HepG2 (cell line): Measurements from ENCODE around the gene MACROH2A1. TPM values are rescaled to one million over a fixed set of nuclear protein-coding genes. Genes with fewer than 3 reads are reported as not detected.

Source experiments
- ATAC-seq: fragments of 200-7000 bp; cut with Tn5 transposase; 3 replicates; pipeline ENCODE4 v1.9.1; 2020; ENCODE audit warnings: mild to moderate bottlenecking, moderate library complexity
- BruUV-seq: library from RNA; stranded (reverse); fragments of 400-500 nt; replicated peaks from 2 replicates; lab custom pipeline; 2021; lab: Mats Ljungman, UMichigan
- CTCF ChIA-PET: fragments of 300-600 bp; formaldehyde crosslinking; extraction: SDS; loops from one replicate; lab custom pipeline; 2021; ENCODE audit warnings: low total read pairs, inconsistent platforms, low intra/inter-chr PET ratio; lab: Yijun Ruan, JAX
- POLR2A ChIA-PET: fragments of 350-600 bp; sonication (Branson Sonifier 250); formaldehyde crosslinking; loops from one replicate; lab custom pipeline; 2020; ENCODE audit warnings: antibody characterized with exemption, inconsistent platforms; lab: Yijun Ruan, JAX
- DNase-seq: peaks from one replicate; pipeline ENCODE4 v3.0.0-alpha.2; 2015; ENCODE audit warnings: low spot score
- FAIRE-seq: peaks from 3 replicates; lab custom pipeline; 2011; peaks lifted over from hg19 to GRCh38; lab: Jason Lieb, UNC
- H2AFZ ChIP-seq: one replicate; pipeline ENCODE4 v1.6.1; 2011; ENCODE audit warnings: low read length, inconsistent platforms
- H3K27ac ChIP-seq: fragments of 300-600 bp; 3 replicates; pipeline ENCODE4 v1.8.0; 2011; ENCODE audit warnings: mixed run types, mild to moderate bottlenecking, mixed read lengths, low read length, inconsistent platforms; ENCODE audit not compliant: insufficient read depth; ENCODE audit errors: extremely low read length
- H3K27me3 ChIP-seq, 2 experiments: fragments of 200-600 bp in 1 of 2; 2 replicates in 1 of 2; 3 replicates in 1 of 2; pipeline versions ENCODE4 v1.6.0 to v1.8.0; 2011; ENCODE audit warnings: low read length in 2 of 2, mild to moderate bottlenecking in 2 of 2, moderate library complexity in 2 of 2, inconsistent platforms in 1 of 2; ENCODE audit not compliant: insufficient read depth in 2 of 2, control insufficient read depth in 1 of 2
- H3K36me3 ChIP-seq, 2 experiments: fragments of 200-600 bp in 1 of 2; replicated peaks in 1 of 2; 2 replicates in 1 of 2; 3 replicates in 1 of 2; pipeline versions ENCODE4 v1.5.1 to v1.8.0; 2011; ENCODE audit warnings: low read length in 2 of 2, inconsistent platforms in 1 of 2; ENCODE audit not compliant: insufficient read depth in 2 of 2, control insufficient read depth in 1 of 2
- H3K4me1 ChIP-seq: 2 replicates; pipeline ENCODE4 v1.5.1; 2012; ENCODE audit warnings: low read length, inconsistent platforms; ENCODE audit not compliant: insufficient read depth
- H3K4me2 ChIP-seq: 2 replicates; pipeline ENCODE4 v1.6.0; 2011; ENCODE audit warnings: low read depth, low read length, inconsistent platforms
- H3K4me3 ChIP-seq, 3 experiments: fragments of 200-600 bp in 1 of 3; sonication (generic), shearing (Covaris generic) in 1 of 3; replicated peaks in 1 of 3; 2 replicates each; pipeline ENCODE4 v1.5.1; 2011 to 2016; ENCODE audit warnings: low read length in 3 of 3, inconsistent platforms in 2 of 3, low read depth in 2 of 3, mild to moderate bottlenecking in 2 of 3, control low read depth in 1 of 3, mixed read lengths in 1 of 3; ENCODE audit not compliant: insufficient read depth in 1 of 3
- H3K79me2 ChIP-seq: one replicate; pipeline ENCODE4 v1.6.1; 2011; ENCODE audit warnings: low read length, inconsistent platforms; ENCODE audit not compliant: insufficient read depth
- H3K9ac ChIP-seq: 2 replicates; pipeline ENCODE4 v1.6.0; 2011; ENCODE audit warnings: mild to moderate bottlenecking, low read depth, low read length, inconsistent platforms; ENCODE audit not compliant: insufficient read depth
- H3K9me3 ChIP-seq: 2 replicates; pipeline ENCODE4 v1.5.1; 2012; ENCODE audit warnings: mild to moderate bottlenecking, low read length
- H4K20me1 ChIP-seq: 2 replicates; pipeline ENCODE4 v1.6.0; 2011; ENCODE audit warnings: inconsistent platforms, mild to moderate bottlenecking, low read length, moderate library complexity; ENCODE audit not compliant: insufficient read depth
- HNRNPH1 ChIP-seq: fragments of 200-400 bp; formaldehyde crosslinking; optimal IDR thresholded peaks from 2 replicates; pipeline ENCODE3; 2017; ENCODE audit warnings: mild to moderate bottlenecking, low read depth, low read length
- MXI1 ChIP-seq: IDR thresholded peaks from 3 replicates; pipeline ENCODE4 v1.6.1; 2012; ENCODE audit warnings: low read depth, low read length, inconsistent platforms, borderline replicate concordance
- PHF8 ChIP-seq: sonication (generic); formaldehyde crosslinking; IDR thresholded peaks from 2 replicates; pipeline ENCODE4 v1.5.0; 2020; ENCODE audit warnings: missing genetic modification reagents
- RCOR2 ChIP-seq: IDR thresholded peaks from 2 replicates; pipeline ENCODE4 v1.6.1; 2016; ENCODE audit warnings: missing biosample characterization, missing genetic modification reagents
- RXRB ChIP-seq: IDR thresholded peaks from 2 replicates; pipeline ENCODE4 v1.6.1; 2016; ENCODE audit warnings: borderline replicate concordance, missing genetic modification reagents, missing compliant biosample characterization
- USF2 ChIP-seq, 2 experiments: sonication (generic) in 1 of 2; formaldehyde crosslinking in 1 of 2; IDR thresholded peaks; 2 replicates each; pipeline versions ENCODE4 v1.5.1 to v1.6.1; 2011 to 2020; ENCODE audit warnings: borderline replicate concordance in 1 of 2, low read depth in 1 of 2, low read length in 1 of 2, mild to moderate bottlenecking in 1 of 2, missing genetic modification reagents in 1 of 2, moderate library complexity in 1 of 2
- WIZ ChIP-seq: sonication (generic); formaldehyde crosslinking; IDR thresholded peaks from 2 replicates; pipeline ENCODE4 v1.5.1; 2020; ENCODE audit warnings: mild to moderate bottlenecking, missing genetic modification reagents
- WGBS: methylation state at CpG from one replicate; pipeline ENCODE4 v1.1.6; 2017; ENCODE audit warnings: low lambda C conversion rate; 5-methylcytosine and 5-hydroxymethylcytosine counted together
- in situ Hi-C: cut with HindIII; loops from 2 replicates; pipeline ENCODE4 v1.10.0; 2017; ENCODE audit warnings: low pct_unique_long_range_greater_than_20kb; ENCODE audit not compliant: extremely low pct_ligation_motif_present
- intact Hi-C: fragments of 100-400 bp; cut with micrococcal nuclease; formaldehyde crosslinking; loops from one replicate; pipeline ENCODE4 v1.10.0; 2022; ENCODE audit not compliant: unreplicated experiment
- polyA plus RNA-seq, 8 experiments: library from polyadenylated mRNA; depleted of rRNA in 3 of 8; stranded (reverse) in 7 of 8; unstranded in 1 of 8; fragments of >200 nt; fragmentation: Illumina TruSeq in 4 of 8; extraction: Trizol in 4 of 8; gene quantifications; 2 replicates each; pipeline versions ENCODE4 v1.2.1 to v1.2.3, GENCODE V29; 2011 to 2016; ENCODE audit warnings: low read depth in 4 of 8, missing spikeins in 1 of 8, mixed read lengths in 1 of 8; ENCODE audit not compliant: insufficient read depth in 1 of 8
- total RNA-seq, 5 experiments: library from RNA; depleted of rRNA; stranded (reverse); fragments of >200 nt; fragmentation: Illumina TruSeq; extraction: Trizol; gene quantifications; 2 replicates each; pipeline ENCODE4 v1.2.3, GENCODE V29; 2016; ENCODE audit warnings: low read depth in 1 of 5
- TF ChIP-seq, protein P1 (sequence below): sonication (generic); formaldehyde crosslinking; IDR thresholded peaks from 2 replicates; pipeline ENCODE4 v1.4.0; 2020; ENCODE audit warnings: low read depth, mild to moderate bottlenecking, missing genetic modification reagents

Gene MACROH2A1
- total and polyA plus RNA-seq, 2 of the 13 experiments (the other 11 are each of a cell fraction or from before 2014, with no cell fraction given), result 69.1 to 158 TPM

- ATAC-seq, result no peak
Observed at GRCh38 chr5:135326296-135327254, 72.5 kb downstream of the MACROH2A1 start.

More at GRCh38 chr5:135326296-135327254, 72.5 kb downstream of the MACROH2A1 start:
- H3K4me3 ChIP-seq, result no peak overlapping the region
- no peak overlapping the region for H3K27ac ChIP-seq
- no peaks in the 10 kb centered on the region for H3K27me3 ChIP-seq
- intact Hi-C loops, result loop anchor here (10.0 kb wide), 1 partner anchor 108 kb away; no protein-coding TSS in a partner anchor
- TF ChIP-seq HNRNPH1, result no peak
- TF ChIP-seq PHF8 (CRISPR knock-in tag), result no peak
- TF ChIP-seq MXI1, result no peak
- no peak for TF ChIP-seq RCOR2 (CRISPR knock-in tag)
- no peak for TF ChIP-seq WIZ
- TF ChIP-seq RXRB (CRISPR knock-in tag), result no peak
- no peak for TF ChIP-seq USF2 (IDR thresholded peaks at IDR 0.05; ENCODE audit: low read depth, low read length)
- TF ChIP-seq USF2 (CRISPR knock-in tag; IDR thresholded peaks at IDR 0.05; ENCODE audit: borderline replicate concordance), result no peak
- TF ChIP-seq, protein P1, sequence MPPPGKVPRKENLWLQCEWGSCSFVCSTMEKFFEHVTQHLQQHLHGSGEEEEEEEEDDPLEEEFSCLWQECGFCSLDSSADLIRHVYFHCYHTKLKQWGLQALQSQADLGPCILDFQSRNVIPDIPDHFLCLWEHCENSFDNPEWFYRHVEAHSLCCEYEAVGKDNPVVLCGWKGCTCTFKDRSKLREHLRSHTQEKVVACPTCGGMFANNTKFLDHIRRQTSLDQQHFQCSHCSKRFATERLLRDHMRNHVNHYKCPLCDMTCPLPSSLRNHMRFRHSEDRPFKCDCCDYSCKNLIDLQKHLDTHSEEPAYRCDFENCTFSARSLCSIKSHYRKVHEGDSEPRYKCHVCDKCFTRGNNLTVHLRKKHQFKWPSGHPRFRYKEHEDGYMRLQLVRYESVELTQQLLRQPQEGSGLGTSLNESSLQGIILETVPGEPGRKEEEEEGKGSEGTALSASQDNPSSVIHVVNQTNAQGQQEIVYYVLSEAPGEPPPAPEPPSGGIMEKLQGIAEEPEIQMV, result no peak
- no peaks in the 10 kb centered on the region for H4K20me1 ChIP-seq
- no TSS peak for BruUV-seq
- no peak overlapping the region for H3K9ac ChIP-seq
- in situ Hi-C loops, result no loop called here
- no peak overlapping the region for H2AFZ ChIP-seq
- POLR2A ChIA-PET, result interaction anchor here (1.7 kb wide), 1 partner anchor 22 kb away, joined by 8 read pairs; no protein-coding TSS in a partner anchor
- peaks cover 90% of the 10 kb centered on the region for H3K4me1 ChIP-seq
- no peak overlapping the region for H3K4me2 ChIP-seq
- H3K79me2 ChIP-seq, result no peaks in the 10 kb centered on the region
- no peak for FAIRE-seq
- CTCF ChIA-PET, result no interaction called here
- H3K9me3 ChIP-seq, result no peaks in the 10 kb centered on the region
- no peak for DNase-seq
- H3K36me3 ChIP-seq, result peaks cover 0 to 4% of the 10 kb centered on the region in 2 experiments; a peak in 2 of 5 replicates
- 95% methylated on average over 26 of the region's 48 CpGs for WGBS
